GM23338 (cell line): ENCODE data around the gene MTURN. TPM values are rescaled to one million over a fixed set of nuclear protein-coding genes. Genes with fewer than 3 reads are reported as not detected.

Source experiments
- ATAC-seq: fragments of 200-7000 bp; cut with Tn5 transposase; 3 replicates; pipeline ENCODE4 v1.9.1; 2020
- DNase-seq: peaks from one replicate; pipeline ENCODE4 v3.0.0-alpha.2; 2015; ENCODE audit warnings: low spot score
- H2AFZ ChIP-seq: fragments of 200-600 bp; sonication (generic); 2 replicates; pipeline ENCODE4 v1.8.0; 2016; ENCODE audit warnings: antibody characterized with exemption, mild to moderate bottlenecking, moderate library complexity
- H3F3A ChIP-seq: fragments of 200-600 bp; sonication (generic); replicated peaks from 2 replicates; pipeline ENCODE4 v1.8.0; 2017; ENCODE audit warnings: antibody characterized with exemption, mixed run types, low read depth
- H3K27ac ChIP-seq: fragments of 200-600 bp; sonication (generic); 2 replicates; pipeline ENCODE4 v1.6.1; 2016; ENCODE audit warnings: low read depth
- H3K27me3 ChIP-seq: fragments of 200-600 bp; sonication (generic); 2 replicates; pipeline ENCODE4 v1.8.0; 2016; ENCODE audit warnings: mild to moderate bottlenecking, mixed run types, moderate library complexity; ENCODE audit not compliant: insufficient read depth
- H3K36me3 ChIP-seq: fragments of 200-600 bp; sonication (generic); 2 replicates; pipeline ENCODE4 v1.8.0; 2016; ENCODE audit warnings: mild to moderate bottlenecking; ENCODE audit not compliant: insufficient read depth
- H3K4me1 ChIP-seq: fragments of 200-600 bp; sonication (generic); 2 replicates; pipeline ENCODE4 v1.8.0; 2016; ENCODE audit warnings: mild to moderate bottlenecking, moderate library complexity; ENCODE audit not compliant: insufficient read depth
- H3K4me2 ChIP-seq: fragments of 200-600 bp; sonication (generic); 2 replicates; pipeline ENCODE4 v1.7.1; 2017; ENCODE audit warnings: mixed run types
- H3K4me3 ChIP-seq: fragments of 200-600 bp; sonication (generic); 2 replicates; pipeline ENCODE4 v1.6.1; 2016; ENCODE audit warnings: mixed run types
- H3K79me2 ChIP-seq: fragments of 200-600 bp; sonication (generic); replicated peaks from 2 replicates; pipeline ENCODE4 v1.8.0; 2017; ENCODE audit warnings: mild to moderate bottlenecking; ENCODE audit not compliant: insufficient read depth
- H3K9me2 ChIP-seq: fragments of 200-600 bp; sonication (generic); 2 replicates; pipeline ENCODE4 v1.8.0; 2017; ENCODE audit not compliant: insufficient read depth
- H4K20me1 ChIP-seq: fragments of 200-600 bp; sonication (generic); replicated peaks from 2 replicates; pipeline ENCODE4 v1.8.0; 2017; ENCODE audit warnings: mild to moderate bottlenecking; ENCODE audit not compliant: insufficient read depth
- H3K27ac Mint-ChIP-seq: 2 replicates; pipeline ENCODE4 v1.8.0; 2020; ENCODE audit warnings: inconsistent platforms, mild to moderate bottlenecking, moderate library complexity, mixed read lengths
- H3K27me3 Mint-ChIP-seq: 3 replicates; pipeline ENCODE4 v1.8.0; 2022; ENCODE audit warnings: low read depth, mild to moderate bottlenecking, moderate library complexity, mixed read lengths, inconsistent platforms; ENCODE audit not compliant: insufficient read depth, poor library complexity
- H3K36me3 Mint-ChIP-seq: 3 replicates; pipeline ENCODE4 v1.8.0; 2021; ENCODE audit warnings: low read depth, mild to moderate bottlenecking, inconsistent platforms, moderate library complexity, mixed read lengths
- H3K4me1 Mint-ChIP-seq: 3 replicates; pipeline ENCODE4 v1.8.0; 2020; ENCODE audit warnings: mild to moderate bottlenecking, inconsistent platforms, mixed read lengths
- H3K4me3 Mint-ChIP-seq: 3 replicates; pipeline ENCODE4 v1.8.0; 2021; ENCODE audit warnings: moderate library complexity, mild to moderate bottlenecking, inconsistent platforms, mixed read lengths
- H3K9me3 Mint-ChIP-seq: 3 replicates; pipeline ENCODE4 v1.8.0; 2020; ENCODE audit warnings: moderate library complexity, mild to moderate bottlenecking, inconsistent platforms, mixed read lengths
- CREB1 ChIP-seq: fragments of 250-450 bp; sonication (Bioruptor Pico); IDR thresholded peaks from 2 replicates; pipeline ENCODE4 v1.5.0; 2020; ENCODE audit warnings: low read depth, mild to moderate bottlenecking, moderate library complexity
- EZH2phosphoT487 ChIP-seq: fragments of 200-600 bp; sonication (generic); IDR thresholded peaks from one replicate; pipeline ENCODE4 v1.8.1; 2018; ENCODE audit warnings: antibody characterized with exemption; ENCODE audit not compliant: unreplicated experiment
- JUNB ChIP-seq: IDR thresholded peaks from one replicate; pipeline ENCODE4 v1.6.1; 2016; ENCODE audit warnings: antibody characterized with exemption; ENCODE audit not compliant: unreplicated experiment
- NANOG ChIP-seq: IDR thresholded peaks from 2 replicates; pipeline ENCODE4 v1.6.1; 2016; ENCODE audit warnings: antibody characterized with exemption, borderline replicate concordance
- POLR2AphosphoS5 ChIP-seq: IDR thresholded peaks from 2 replicates; pipeline ENCODE4 v1.6.1; 2016; ENCODE audit warnings: antibody characterized with exemption, low read depth
- STAT1 ChIP-seq: IDR thresholded peaks from one replicate; pipeline ENCODE4 v1.6.1; 2016; ENCODE audit warnings: antibody characterized with exemption; ENCODE audit not compliant: unreplicated experiment
- ZNF114 ChIP-seq: fragments of 250-450 bp; sonication (Bioruptor Pico); IDR thresholded peaks from 2 replicates; pipeline ENCODE4 v1.5.0; 2020; ENCODE audit warnings: mild to moderate bottlenecking, moderate library complexity
- ZNF331 ChIP-seq: fragments of 250-450 bp; sonication (Bioruptor Pico); IDR thresholded peaks from 2 replicates; pipeline ENCODE4 v1.5.0; 2020; ENCODE audit warnings: low read depth, mild to moderate bottlenecking, moderate library complexity
- polyA plus RNA-seq: library from polyadenylated mRNA; unstranded; fragments of >200 nt; fragmentation: Nextera tagmentation; extraction: Ambion mirVana; gene quantifications from 2 replicates; pipeline ENCODE4 v1.2.1, GENCODE V29; 2016
- total RNA-seq: library from RNA; depleted of rRNA; stranded (reverse); fragments of >200 nt; shearing (Covaris generic); gene quantifications from 2 replicates; pipeline ENCODE4 v1.2.3, GENCODE V29; 2014
- TF ChIP-seq, protein P1 (sequence below): IDR thresholded peaks from 2 replicates; pipeline ENCODE4 v1.6.1; 2016; ENCODE audit warnings: antibody characterized with exemption
- TF ChIP-seq, protein P2 (sequence below): fragments of 250-450 bp; sonication (Bioruptor Pico); IDR thresholded peaks from 2 replicates; pipeline ENCODE4 v1.5.0; 2020; ENCODE audit warnings: mild to moderate bottlenecking, moderate library complexity
- TF ChIP-seq, protein P3 (sequence below), 2 experiments: fragments of 200-600 bp in 1 of 2; sonication (generic) in 1 of 2; conservative IDR thresholded peaks; 2 replicates each; pipeline versions ENCODE4 v1.5.1 to v1.6.1; 2016 to 2017; ENCODE audit warnings: antibody characterized with exemption in 2 of 2, low read depth in 2 of 2, mild to moderate bottlenecking in 2 of 2, moderate library complexity in 1 of 2
- TF ChIP-seq, protein P4 (sequence below): IDR thresholded peaks from one replicate; pipeline ENCODE4 v1.6.1; 2018; ENCODE audit warnings: antibody characterized with exemption; ENCODE audit not compliant: unreplicated experiment

The MTURN gene
- total and polyA plus RNA-seq, 2 experiments from 2014 or later: 3.1 to 8.7 TPM

DNA sequence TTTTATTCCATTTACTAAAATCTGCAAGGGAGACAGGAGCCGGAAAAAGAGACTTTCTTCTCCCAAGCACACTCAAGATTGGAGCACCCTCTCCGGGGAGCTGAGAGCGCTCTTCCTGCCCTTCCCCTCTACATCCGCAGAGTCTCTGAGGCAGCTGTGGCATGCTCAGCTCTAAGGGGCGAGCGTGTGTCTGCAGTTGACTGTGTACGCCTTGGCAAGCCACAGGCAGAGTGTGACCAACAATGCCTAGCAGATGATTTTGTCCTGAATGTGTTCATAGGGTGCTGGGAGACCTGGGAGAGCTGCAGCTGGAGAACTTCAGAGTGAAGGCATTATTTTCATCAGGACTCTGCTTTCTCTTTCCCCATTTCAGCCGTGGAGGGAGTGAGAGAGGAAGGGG lies 20.7 kb downstream of the MTURN start:
- H3K9me2 ChIP-seq: no peaks in the 10 kb centered on the region
- H4K20me1 ChIP-seq: peaks cover under 1% of the 10 kb centered on the region; the same call in 1 of the 2 replicates
- no peak overlapping the region for H2AFZ ChIP-seq
- no peaks in the 10 kb centered on the region for H3K79me2 ChIP-seq
- H3K4me3 Mint-ChIP-seq: no peak overlapping the region
- TF ChIP-seq, protein P1, sequence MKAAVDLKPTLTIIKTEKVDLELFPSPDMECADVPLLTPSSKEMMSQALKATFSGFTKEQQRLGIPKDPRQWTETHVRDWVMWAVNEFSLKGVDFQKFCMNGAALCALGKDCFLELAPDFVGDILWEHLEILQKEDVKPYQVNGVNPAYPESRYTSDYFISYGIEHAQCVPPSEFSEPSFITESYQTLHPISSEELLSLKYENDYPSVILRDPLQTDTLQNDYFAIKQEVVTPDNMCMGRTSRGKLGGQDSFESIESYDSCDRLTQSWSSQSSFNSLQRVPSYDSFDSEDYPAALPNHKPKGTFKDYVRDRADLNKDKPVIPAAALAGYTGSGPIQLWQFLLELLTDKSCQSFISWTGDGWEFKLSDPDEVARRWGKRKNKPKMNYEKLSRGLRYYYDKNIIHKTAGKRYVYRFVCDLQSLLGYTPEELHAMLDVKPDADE: no peak
- TF ChIP-seq, protein P2, sequence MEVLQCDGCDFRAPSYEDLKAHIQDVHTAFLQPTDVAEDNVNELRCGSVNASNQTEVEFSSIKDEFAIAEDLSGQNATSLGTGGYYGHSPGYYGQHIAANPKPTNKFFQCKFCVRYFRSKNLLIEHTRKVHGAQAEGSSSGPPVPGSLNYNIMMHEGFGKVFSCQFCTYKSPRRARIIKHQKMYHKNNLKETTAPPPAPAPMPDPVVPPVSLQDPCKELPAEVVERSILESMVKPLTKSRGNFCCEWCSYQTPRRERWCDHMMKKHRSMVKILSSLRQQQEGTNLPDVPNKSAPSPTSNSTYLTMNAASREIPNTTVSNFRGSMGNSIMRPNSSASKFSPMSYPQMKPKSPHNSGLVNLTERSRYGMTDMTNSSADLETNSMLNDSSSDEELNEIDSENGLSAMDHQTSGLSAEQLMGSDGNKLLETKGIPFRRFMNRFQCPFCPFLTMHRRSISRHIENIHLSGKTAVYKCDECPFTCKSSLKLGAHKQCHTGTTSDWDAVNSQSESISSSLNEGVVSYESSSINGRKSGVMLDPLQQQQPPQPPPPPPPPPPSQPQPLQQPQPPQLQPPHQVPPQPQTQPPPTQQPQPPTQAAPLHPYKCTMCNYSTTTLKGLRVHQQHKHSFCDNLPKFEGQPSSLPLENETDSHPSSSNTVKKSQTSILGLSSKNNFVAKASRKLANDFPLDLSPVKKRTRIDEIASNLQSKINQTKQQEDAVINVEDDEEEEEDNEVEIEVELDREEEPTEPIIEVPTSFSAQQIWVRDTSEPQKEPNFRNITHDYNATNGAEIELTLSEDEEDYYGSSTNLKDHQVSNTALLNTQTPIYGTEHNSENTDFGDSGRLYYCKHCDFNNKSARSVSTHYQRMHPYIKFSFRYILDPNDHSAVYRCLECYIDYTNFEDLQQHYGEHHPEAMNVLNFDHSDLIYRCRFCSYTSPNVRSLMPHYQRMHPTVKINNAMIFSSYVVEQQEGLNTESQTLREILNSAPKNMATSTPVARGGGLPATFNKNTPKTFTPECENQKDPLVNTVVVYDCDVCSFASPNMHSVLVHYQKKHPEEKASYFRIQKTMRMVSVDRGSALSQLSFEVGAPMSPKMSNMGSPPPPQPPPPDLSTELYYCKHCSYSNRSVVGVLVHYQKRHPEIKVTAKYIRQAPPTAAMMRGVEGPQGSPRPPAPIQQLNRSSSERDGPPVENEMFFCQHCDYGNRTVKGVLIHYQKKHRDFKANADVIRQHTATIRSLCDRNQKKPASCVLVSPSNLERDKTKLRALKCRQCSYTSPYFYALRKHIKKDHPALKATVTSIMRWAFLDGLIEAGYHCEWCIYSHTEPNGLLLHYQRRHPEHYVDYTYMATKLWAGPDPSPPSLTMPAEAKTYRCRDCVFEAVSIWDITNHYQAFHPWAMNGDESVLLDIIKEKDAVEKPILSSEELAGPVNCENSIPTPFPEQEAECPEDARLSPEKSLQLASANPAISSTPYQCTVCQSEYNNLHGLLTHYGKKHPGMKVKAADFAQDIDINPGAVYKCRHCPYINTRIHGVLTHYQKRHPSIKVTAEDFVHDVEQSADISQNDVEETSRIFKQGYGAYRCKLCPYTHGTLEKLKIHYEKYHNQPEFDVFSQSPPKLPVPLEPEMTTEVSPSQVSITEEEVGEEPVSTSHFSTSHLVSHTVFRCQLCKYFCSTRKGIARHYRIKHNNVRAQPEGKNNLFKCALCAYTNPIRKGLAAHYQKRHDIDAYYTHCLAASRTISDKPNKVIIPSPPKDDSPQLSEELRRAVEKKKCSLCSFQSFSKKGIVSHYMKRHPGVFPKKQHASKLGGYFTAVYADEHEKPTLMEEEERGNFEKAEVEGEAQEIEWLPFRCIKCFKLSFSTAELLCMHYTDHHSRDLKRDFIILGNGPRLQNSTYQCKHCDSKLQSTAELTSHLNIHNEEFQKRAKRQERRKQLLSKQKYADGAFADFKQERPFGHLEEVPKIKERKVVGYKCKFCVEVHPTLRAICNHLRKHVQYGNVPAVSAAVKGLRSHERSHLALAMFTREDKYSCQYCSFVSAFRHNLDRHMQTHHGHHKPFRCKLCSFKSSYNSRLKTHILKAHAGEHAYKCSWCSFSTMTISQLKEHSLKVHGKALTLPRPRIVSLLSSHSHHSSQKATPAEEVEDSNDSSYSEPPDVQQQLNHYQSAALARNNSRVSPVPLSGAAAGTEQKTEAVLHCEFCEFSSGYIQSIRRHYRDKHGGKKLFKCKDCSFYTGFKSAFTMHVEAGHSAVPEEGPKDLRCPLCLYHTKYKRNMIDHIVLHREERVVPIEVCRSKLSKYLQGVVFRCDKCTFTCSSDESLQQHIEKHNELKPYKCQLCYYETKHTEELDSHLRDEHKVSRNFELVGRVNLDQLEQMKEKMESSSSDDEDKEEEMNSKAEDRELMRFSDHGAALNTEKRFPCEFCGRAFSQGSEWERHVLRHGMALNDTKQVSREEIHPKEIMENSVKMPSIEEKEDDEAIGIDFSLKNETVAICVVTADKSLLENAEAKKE (CRISPR knock-in tag): no peak
- TF ChIP-seq, protein P3, sequence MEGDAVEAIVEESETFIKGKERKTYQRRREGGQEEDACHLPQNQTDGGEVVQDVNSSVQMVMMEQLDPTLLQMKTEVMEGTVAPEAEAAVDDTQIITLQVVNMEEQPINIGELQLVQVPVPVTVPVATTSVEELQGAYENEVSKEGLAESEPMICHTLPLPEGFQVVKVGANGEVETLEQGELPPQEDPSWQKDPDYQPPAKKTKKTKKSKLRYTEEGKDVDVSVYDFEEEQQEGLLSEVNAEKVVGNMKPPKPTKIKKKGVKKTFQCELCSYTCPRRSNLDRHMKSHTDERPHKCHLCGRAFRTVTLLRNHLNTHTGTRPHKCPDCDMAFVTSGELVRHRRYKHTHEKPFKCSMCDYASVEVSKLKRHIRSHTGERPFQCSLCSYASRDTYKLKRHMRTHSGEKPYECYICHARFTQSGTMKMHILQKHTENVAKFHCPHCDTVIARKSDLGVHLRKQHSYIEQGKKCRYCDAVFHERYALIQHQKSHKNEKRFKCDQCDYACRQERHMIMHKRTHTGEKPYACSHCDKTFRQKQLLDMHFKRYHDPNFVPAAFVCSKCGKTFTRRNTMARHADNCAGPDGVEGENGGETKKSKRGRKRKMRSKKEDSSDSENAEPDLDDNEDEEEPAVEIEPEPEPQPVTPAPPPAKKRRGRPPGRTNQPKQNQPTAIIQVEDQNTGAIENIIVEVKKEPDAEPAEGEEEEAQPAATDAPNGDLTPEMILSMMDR (conservative IDR thresholded peaks at IDR 0.05; ENCODE audit: low read depth in 2 of 2): no peak
- no peak for TF ChIP-seq CREB1 (CRISPR knock-in tag)
- TF ChIP-seq JUNB: no peak
- TF ChIP-seq ZNF331 (CRISPR knock-in tag): no peak
- TF ChIP-seq NANOG: no peak
- no peak for TF ChIP-seq POLR2AphosphoS5
- no peak for TF ChIP-seq ZNF114 (CRISPR knock-in tag)
- TF ChIP-seq, protein P4, sequence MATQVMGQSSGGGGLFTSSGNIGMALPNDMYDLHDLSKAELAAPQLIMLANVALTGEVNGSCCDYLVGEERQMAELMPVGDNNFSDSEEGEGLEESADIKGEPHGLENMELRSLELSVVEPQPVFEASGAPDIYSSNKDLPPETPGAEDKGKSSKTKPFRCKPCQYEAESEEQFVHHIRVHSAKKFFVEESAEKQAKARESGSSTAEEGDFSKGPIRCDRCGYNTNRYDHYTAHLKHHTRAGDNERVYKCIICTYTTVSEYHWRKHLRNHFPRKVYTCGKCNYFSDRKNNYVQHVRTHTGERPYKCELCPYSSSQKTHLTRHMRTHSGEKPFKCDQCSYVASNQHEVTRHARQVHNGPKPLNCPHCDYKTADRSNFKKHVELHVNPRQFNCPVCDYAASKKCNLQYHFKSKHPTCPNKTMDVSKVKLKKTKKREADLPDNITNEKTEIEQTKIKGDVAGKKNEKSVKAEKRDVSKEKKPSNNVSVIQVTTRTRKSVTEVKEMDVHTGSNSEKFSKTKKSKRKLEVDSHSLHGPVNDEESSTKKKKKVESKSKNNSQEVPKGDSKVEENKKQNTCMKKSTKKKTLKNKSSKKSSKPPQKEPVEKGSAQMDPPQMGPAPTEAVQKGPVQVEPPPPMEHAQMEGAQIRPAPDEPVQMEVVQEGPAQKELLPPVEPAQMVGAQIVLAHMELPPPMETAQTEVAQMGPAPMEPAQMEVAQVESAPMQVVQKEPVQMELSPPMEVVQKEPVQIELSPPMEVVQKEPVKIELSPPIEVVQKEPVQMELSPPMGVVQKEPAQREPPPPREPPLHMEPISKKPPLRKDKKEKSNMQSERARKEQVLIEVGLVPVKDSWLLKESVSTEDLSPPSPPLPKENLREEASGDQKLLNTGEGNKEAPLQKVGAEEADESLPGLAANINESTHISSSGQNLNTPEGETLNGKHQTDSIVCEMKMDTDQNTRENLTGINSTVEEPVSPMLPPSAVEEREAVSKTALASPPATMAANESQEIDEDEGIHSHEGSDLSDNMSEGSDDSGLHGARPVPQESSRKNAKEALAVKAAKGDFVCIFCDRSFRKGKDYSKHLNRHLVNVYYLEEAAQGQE: no peak
- TF ChIP-seq STAT1: no peak
- TF ChIP-seq EZH2phosphoT487: no peak
- no peaks in the 10 kb centered on the region for H3K9me3 Mint-ChIP-seq
- DNase-seq (no peak), ATAC-seq (peak; percentile 22; the same call in 1 of the 3 replicates)
- no peaks in the 10 kb centered on the region for H3K27me3 Mint-ChIP-seq
- H3F3A ChIP-seq: no peaks in the 10 kb centered on the region
- H3K27ac Mint-ChIP-seq: no peak overlapping the region
- H3K36me3 ChIP-seq: no peaks in the 10 kb centered on the region
- no peak overlapping the region; the same call in 1 of the 2 replicates for H3K27ac ChIP-seq
- no peak overlapping the region for H3K4me2 ChIP-seq
- no peaks in the 10 kb centered on the region for H3K36me3 Mint-ChIP-seq
- H3K4me3 ChIP-seq: no peak overlapping the region
- no peaks in the 10 kb centered on the region for H3K27me3 ChIP-seq
- H3K4me1 Mint-ChIP-seq: peaks cover 37% of the 10 kb centered on the region
- H3K4me1 ChIP-seq: peaks cover 17% of the 10 kb centered on the region
